Measurements from ENCODE around the gene PPP1R14B. TPM values are rescaled to one million over a fixed set of nuclear protein-coding genes. Genes with fewer than 3 reads are reported as not detected.

PPP1R14B gene
- total and polyA plus RNA-seq, 12 donors = 52.4 to 331 (median 92.5) TPM

DNA sequence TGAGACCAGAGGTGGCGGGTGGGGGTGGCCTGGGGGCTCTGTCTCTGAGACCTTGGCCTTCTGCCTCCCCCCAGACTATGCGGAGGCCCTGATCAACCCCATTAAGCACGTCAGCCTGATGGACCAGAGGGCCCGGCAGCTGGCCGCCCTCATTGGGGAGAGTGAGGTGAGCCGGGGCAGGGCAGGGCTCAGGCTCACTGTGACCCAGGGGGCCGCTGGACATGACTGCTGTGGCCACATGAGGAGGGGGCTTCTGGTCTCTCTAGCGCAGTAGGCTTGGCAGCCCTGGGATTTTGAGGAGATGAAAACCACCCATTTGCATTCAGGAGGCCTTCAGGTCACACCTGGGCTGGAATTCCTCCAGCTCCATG is 17.2 kb upstream of the PPP1R14B start:
- TF ChIP-seq, protein P1, sequence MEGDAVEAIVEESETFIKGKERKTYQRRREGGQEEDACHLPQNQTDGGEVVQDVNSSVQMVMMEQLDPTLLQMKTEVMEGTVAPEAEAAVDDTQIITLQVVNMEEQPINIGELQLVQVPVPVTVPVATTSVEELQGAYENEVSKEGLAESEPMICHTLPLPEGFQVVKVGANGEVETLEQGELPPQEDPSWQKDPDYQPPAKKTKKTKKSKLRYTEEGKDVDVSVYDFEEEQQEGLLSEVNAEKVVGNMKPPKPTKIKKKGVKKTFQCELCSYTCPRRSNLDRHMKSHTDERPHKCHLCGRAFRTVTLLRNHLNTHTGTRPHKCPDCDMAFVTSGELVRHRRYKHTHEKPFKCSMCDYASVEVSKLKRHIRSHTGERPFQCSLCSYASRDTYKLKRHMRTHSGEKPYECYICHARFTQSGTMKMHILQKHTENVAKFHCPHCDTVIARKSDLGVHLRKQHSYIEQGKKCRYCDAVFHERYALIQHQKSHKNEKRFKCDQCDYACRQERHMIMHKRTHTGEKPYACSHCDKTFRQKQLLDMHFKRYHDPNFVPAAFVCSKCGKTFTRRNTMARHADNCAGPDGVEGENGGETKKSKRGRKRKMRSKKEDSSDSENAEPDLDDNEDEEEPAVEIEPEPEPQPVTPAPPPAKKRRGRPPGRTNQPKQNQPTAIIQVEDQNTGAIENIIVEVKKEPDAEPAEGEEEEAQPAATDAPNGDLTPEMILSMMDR (IDR thresholded peaks at IDR 0.05) = no peak
- Histone ChIP-seq H3K27ac (no peak overlapping the region), H3K4me1 (peaks cover 18 to 28% (median 22%) of the 10 kb centered on the region in 9 donors), H3K36me3 (peaks cover 0 to 83% (median 23%) of the 10 kb centered on the region in 9 donors), H3K9me3 (no peaks in the 10 kb centered on the region), H3K4me3 (no peak overlapping the region), H3K27me3 (no peaks in the 10 kb centered on the region)
- DNase-seq (no peak), ATAC-seq (no peak)
- WGBS, 2 donors = 90 to 95% methylated on average over 8 of the region's 8 CpGs
- intact Hi-C loops (cut with DNase I) = no loop called here

DNA sequence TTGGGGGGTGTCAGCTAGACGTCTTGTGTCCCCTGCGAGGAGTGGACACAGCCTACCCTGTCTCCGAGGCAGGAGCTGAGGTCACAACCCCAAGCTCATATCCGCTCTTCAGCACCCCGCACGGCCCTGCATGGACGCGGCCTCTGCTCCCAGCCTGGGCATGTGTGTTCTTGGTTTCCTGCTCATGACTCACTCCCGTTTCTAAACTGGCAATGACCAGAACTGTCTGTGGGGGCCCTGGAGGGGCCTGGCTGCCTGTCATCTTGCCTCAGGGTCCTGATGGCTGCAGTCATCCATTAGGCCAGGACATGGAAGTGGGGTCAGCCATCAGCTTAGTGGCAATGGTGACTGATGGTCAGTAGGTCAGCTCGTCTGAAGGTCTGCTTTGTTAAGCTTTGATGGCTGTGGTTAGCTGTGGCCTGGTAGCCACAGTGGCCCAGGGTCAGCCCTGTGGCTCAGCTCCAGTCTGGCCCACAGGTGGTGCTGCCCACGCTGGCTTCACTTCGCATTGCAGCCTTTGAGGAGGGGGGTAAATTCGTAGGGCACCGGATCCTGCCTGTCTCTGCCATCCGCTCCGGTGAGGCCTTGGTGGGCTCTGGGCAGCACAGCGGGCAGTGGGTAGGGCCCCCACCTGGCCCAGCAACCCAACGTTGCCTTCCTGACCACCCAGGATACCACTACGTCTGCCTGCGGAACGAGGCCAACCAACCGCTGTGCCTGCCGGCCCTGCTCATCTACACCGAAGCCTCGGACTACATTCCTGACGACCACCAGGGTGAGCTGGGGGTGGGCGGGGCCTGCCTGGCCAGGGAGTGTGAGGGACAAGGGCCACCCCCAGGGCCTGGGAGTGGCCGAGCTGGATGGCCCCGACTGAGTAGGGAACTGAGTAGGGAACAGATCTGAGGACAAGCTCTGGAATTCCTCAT is 16.5 kb upstream of the PPP1R14B start:
- Histone ChIP-seq H3K36me3 (peaks cover 0 to 89% (median 27%) of the 10 kb centered on the region in 9 donors), H3K4me3 (no peak overlapping the region), H3K27ac (no peak overlapping the region), H3K27me3 (no peaks in the 10 kb centered on the region), H3K9me3 (no peaks in the 10 kb centered on the region), H3K4me1 (peaks cover 11 to 21% (median 15%) of the 10 kb centered on the region in 9 donors)
- ATAC-seq (no peak), DNase-seq (no peak)
- intact Hi-C loops (cut with DNase I) = no loop called here
- WGBS, 2 donors = 84 to 87% methylated on average over 29 of the region's 29 CpGs
- TF ChIP-seq, protein P1 (IDR thresholded peaks at IDR 0.05) = no peak

DNA sequence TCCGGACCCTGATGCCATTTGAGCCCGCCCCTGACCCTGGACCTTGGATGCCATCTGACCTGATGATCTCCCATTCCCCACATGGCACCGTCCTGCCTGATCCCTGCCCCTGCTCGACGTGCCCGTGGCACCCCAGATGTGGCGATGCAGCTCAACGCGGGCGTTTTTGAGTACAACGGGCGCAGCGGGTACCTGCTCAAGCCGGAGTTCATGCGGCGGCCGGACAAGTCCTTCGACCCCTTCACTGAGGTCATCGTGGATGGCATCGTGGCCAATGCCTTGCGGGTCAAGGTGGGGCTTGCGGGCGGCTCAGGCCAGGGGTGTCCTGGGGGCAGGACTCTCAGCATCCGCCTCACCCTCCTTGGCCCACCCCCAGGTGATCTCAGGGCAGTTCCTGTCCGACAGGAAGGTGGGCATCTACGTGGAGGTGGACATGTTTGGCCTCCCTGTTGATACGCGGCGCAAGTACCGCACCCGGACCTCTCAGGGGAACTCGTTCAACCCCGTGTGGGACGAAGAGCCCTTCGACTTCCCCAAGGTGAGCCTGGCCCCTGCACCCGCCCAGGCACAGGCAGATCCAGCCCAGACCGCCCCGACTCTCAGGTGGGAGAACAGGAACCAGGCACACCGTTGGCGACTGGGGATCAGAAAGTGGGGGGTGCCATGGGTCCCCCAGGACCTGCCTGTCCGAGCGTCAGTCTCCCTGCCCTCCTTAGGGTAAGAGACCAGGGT is 15.7 kb upstream of the PPP1R14B start:
- intact Hi-C loops (cut with DNase I) = no loop called here
- Histone ChIP-seq H3K9me3 (no peaks in the 10 kb centered on the region), H3K27me3 (no peaks in the 10 kb centered on the region), H3K4me1 (peaks cover 4 to 13% (median 7%) of the 10 kb centered on the region in 9 donors), H3K27ac (no peak overlapping the region), H3K36me3 (peaks cover 0 to 98% (median 28%) of the 10 kb centered on the region in 9 donors), H3K4me3 (no peak overlapping the region)
- TF ChIP-seq, protein P1 (IDR thresholded peaks at IDR 0.05) = no peak
- WGBS, 2 donors = 94 to 95% methylated on average over 42 of the region's 42 CpGs
- DNase-seq (no peak), ATAC-seq (no peak)

DNA sequence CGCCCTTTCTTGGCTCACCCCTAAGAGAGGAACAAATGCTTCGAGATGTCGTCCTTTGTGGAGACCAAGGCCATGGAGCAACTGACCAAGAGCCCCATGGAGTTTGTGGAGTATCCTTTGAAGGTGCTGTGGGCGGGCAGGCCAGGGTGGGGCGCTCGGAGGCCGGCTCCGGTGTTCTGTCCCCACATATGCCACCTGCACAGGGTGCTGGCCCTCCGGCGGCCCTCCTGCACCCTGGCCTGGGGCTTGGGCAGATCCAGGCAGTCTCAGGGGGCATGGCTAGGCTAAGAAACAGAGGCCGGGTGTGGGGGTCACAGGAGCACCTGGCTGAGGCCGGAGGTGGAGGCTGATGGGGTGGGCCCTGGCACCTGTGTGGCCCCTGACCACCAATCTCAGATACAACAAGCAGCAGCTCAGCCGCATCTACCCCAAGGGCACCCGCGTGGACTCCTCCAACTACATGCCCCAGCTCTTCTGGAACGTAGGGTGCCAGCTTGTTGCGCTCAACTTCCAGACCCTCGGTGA is 14.9 kb upstream of the PPP1R14B start:
- H3K27ac ChIP-seq = no peak overlapping the region
- no peak overlapping the region for H3K4me3 ChIP-seq
- intact Hi-C loops (cut with DNase I) = no loop called here
- TF ChIP-seq, protein P1 (IDR thresholded peaks at IDR 0.05) = no peak
- no peaks in the 10 kb centered on the region for H3K27me3 ChIP-seq
- H3K4me1 ChIP-seq = peaks cover 0 to 4% (median 0%) of the 10 kb centered on the region in 9 donors
- peaks cover 0 to 100% (median 29%) of the 10 kb centered on the region in 9 donors for H3K36me3 ChIP-seq
- ATAC-seq (no peak), DNase-seq (no peak)
- WGBS, 2 donors = 93 to 95% methylated on average over 18 of the region's 18 CpGs
- H3K9me3 ChIP-seq = no peaks in the 10 kb centered on the region
